Loucy (cell line): ENCODE measurements around the gene KRT26.

Experiments used
- H2AFZ ChIP-seq: fragments of 200-600 bp; sonication (generic); 2 replicates; pipeline ENCODE4 v1.6.0; 2016; ENCODE audit warnings: antibody characterized with exemption, mild to moderate bottlenecking, low read length, moderate library complexity
- H3F3A ChIP-seq: fragments of 200-600 bp; 2 replicates; pipeline ENCODE4 v1.6.0; 2016; ENCODE audit warnings: antibody characterized with exemption, low read depth, mild to moderate bottlenecking
- H3K27me3 ChIP-seq: fragments of 200-600 bp; sonication (generic); 2 replicates; pipeline ENCODE4 v1.6.1; 2014; ENCODE audit warnings: low read length, mild to moderate bottlenecking; ENCODE audit not compliant: insufficient read depth, poor library complexity, severe bottlenecking
- H3K36me3 ChIP-seq: fragments of 200-600 bp; sonication (generic); 2 replicates; pipeline ENCODE4 v1.6.1; 2016; ENCODE audit warnings: low read length; ENCODE audit not compliant: insufficient read depth
- H3K4me1 ChIP-seq: fragments of 200-600 bp; sonication (generic); 2 replicates; pipeline ENCODE4 v1.5.1; 2014; ENCODE audit warnings: low read length, mild to moderate bottlenecking; ENCODE audit not compliant: insufficient read depth, poor library complexity, severe bottlenecking
- H3K4me2 ChIP-seq: fragments of 200-600 bp; sonication (generic); 2 replicates; pipeline ENCODE4 v1.6.0; 2014; ENCODE audit warnings: antibody characterized with exemption, low read length, low read depth, mild to moderate bottlenecking; ENCODE audit not compliant: poor library complexity, severe bottlenecking
- H3K4me3 ChIP-seq: fragments of 200-600 bp; sonication (generic); 2 replicates; pipeline ENCODE4 v1.5.1; 2014; ENCODE audit warnings: low read length, mild to moderate bottlenecking, mixed read lengths; ENCODE audit not compliant: poor library complexity, severe bottlenecking
- H3K79me2 ChIP-seq: fragments of 200-600 bp; sonication (generic); 2 replicates; pipeline ENCODE4 v1.6.1; 2014; ENCODE audit warnings: low read length; ENCODE audit not compliant: insufficient read depth
- H3K9ac ChIP-seq: fragments of 200-600 bp; sonication (generic); 2 replicates; pipeline ENCODE4 v1.6.0; 2014; ENCODE audit warnings: mild to moderate bottlenecking, low read depth, low read length, moderate library complexity; ENCODE audit not compliant: poor library complexity, severe bottlenecking
- H3K9me2 ChIP-seq: fragments of 200-600 bp; sonication (generic); replicated peaks from 2 replicates; pipeline ENCODE4 v1.6.1; 2016; ENCODE audit warnings: low read depth, low read length, mixed read lengths
- H3K9me3 ChIP-seq: fragments of 200-600 bp; sonication (generic); 2 replicates; pipeline ENCODE4 v1.6.1; 2014; ENCODE audit warnings: mild to moderate bottlenecking, antibody characterized with exemption, low read length, low read depth; ENCODE audit not compliant: insufficient read depth
- H4K20me1 ChIP-seq: fragments of 200-600 bp; sonication (generic); 2 replicates; pipeline ENCODE4 v1.6.0; 2014; ENCODE audit warnings: antibody characterized with exemption, low read length, mild to moderate bottlenecking; ENCODE audit not compliant: insufficient read depth, poor library complexity, severe bottlenecking
- CTCF ChIP-seq: fragments of 200-600 bp; sonication (generic); conservative IDR thresholded peaks from 2 replicates; pipeline ENCODE4 v1.5.1; 2014; ENCODE audit warnings: mild to moderate bottlenecking, antibody characterized with exemption, low read length
- EZH2phosphoT487 ChIP-seq: fragments of 200-600 bp; IDR thresholded peaks from 2 replicates; pipeline ENCODE4 v1.6.1; 2018; ENCODE audit warnings: antibody characterized with exemption, mild to moderate bottlenecking, moderate library complexity, borderline replicate concordance

Gene KRT26

GRCh38 chr17:40775945-40776344 lies 3.9 kb upstream of the KRT26 start:
- H3K9me2 ChIP-seq, result no peaks in the 10 kb centered on the region
- TF ChIP-seq CTCF, result no peak
- TF ChIP-seq EZH2phosphoT487, result no peak
- H3F3A ChIP-seq, result 0 out of 2 replicates have a peak, but pooled peaks cover 9% of the 10 kb centered on the region
- H3K79me2 ChIP-seq, result no peaks in the 10 kb centered on the region
- H4K20me1 ChIP-seq, result no peaks in the 10 kb centered on the region
- no peak overlapping the region for H3K4me3 ChIP-seq
- 0 out of 2 replicates have a peak overlapping the region, but pooled peaks have one; percentile 3 for H2AFZ ChIP-seq
- H3K27me3 ChIP-seq, result no peaks in the 10 kb centered on the region
- peak overlapping the region; percentile 73 for H3K4me2 ChIP-seq
- no peak overlapping the region for H3K9ac ChIP-seq
- H3K4me1 ChIP-seq, result peaks cover 34% of the 10 kb centered on the region
- H3K9me3 ChIP-seq, result no peaks in the 10 kb centered on the region
- no peaks in the 10 kb centered on the region for H3K36me3 ChIP-seq

GRCh38 chr17:40765657-40766056 lies 6.3 kb downstream of the KRT26 start:
- Histone ChIP-seq H3K4me2 (no peak overlapping the region), H3K9me2 (no peaks in the 10 kb centered on the region), H3K4me1 (no peaks in the 10 kb centered on the region), H3K4me3 (no peak overlapping the region), H3K79me2 (no peaks in the 10 kb centered on the region), H3K9me3 (peaks cover 10% of the 10 kb centered on the region; the same call in 1 of the 2 replicates), H3K9ac (no peak overlapping the region), H3F3A (no peaks in the 10 kb centered on the region), H2AFZ (no peak overlapping the region), H3K27me3 (no peaks in the 10 kb centered on the region), H3K36me3 (no peaks in the 10 kb centered on the region), H4K20me1 (no peaks in the 10 kb centered on the region)
- TF ChIP-seq EZH2phosphoT487 (no peak), CTCF (no peak)

- no peak for TF ChIP-seq EZH2phosphoT487
- TF ChIP-seq CTCF, result no peak
- peaks cover 23% of the 10 kb centered on the region; the same call in 1 of the 2 replicates for H3K9me3 ChIP-seq
- H3K79me2 ChIP-seq, result no peaks in the 10 kb centered on the region
- no peaks in the 10 kb centered on the region for H3F3A ChIP-seq
- no peak overlapping the region for H3K9ac ChIP-seq
- H3K4me1 ChIP-seq, result no peaks in the 10 kb centered on the region
- H3K4me2 ChIP-seq, result no peak overlapping the region
- no peaks in the 10 kb centered on the region for H3K36me3 ChIP-seq
- no peak overlapping the region for H2AFZ ChIP-seq
- no peaks in the 10 kb centered on the region for H4K20me1 ChIP-seq
- H3K9me2 ChIP-seq, result no peaks in the 10 kb centered on the region
- no peaks in the 10 kb centered on the region for H3K27me3 ChIP-seq
- H3K4me3 ChIP-seq, result no peak overlapping the region
Measured at GRCh38 chr17:40763752-40764151, 8.2 kb downstream of the KRT26 start.
